ENCODE data around the gene APMAP. TPM values are rescaled to one million over a fixed set of nuclear protein-coding genes. Genes with fewer than 3 reads are reported as not detected.

APMAP gene
- total and polyA plus RNA-seq, 4 donors: 132 to 378 (median 234) TPM

- Histone ChIP-seq H3K27me3 (ENCODE audit: control insufficient read depth in 4 of 4, insufficient read depth in 4 of 4, low read length in 3 of 4) (no peaks in the 10 kb centered on the region), H3K36me3 (ENCODE audit: control insufficient read depth in 4 of 4, insufficient read depth in 3 of 4, low read depth in 1 of 4, low read length in 3 of 4) (no peaks in the 10 kb centered on the region), H3K9me3 (ENCODE audit: control insufficient read depth in 4 of 4, low read length in 3 of 4) (no peaks in the 10 kb centered on the region), H3K4me1 (ENCODE audit: control insufficient read depth in 4 of 4, insufficient read depth in 4 of 4, low read length in 3 of 4) (peaks cover 0 to 13% (median 5%) of the 10 kb centered on the region in 4 donors), H3K4me3 (ENCODE audit: low read depth in 1 of 3, low read length in 3 of 3) (no peak overlapping the region), H3K27ac (ENCODE audit: low read depth in 1 of 2, low read length in 2 of 2) (no peak overlapping the region), H3K9ac (ENCODE audit: low read depth in 1 of 2, low read length in 2 of 2) (no peak overlapping the region)
- WGBS: 89% methylated on average over 3 of the region's 3 CpGs
- TF ChIP-seq EGR1 (IDR thresholded peaks at IDR 0.05; ENCODE audit: low read depth in 2 of 2) (no peak), HNF4G (IDR thresholded peaks at IDR 0.05) (no peak), YY1 (IDR thresholded peaks at IDR 0.05) (no peak)
- DNase-seq (ENCODE audit: low spot score): no peak
Observed at GRCh38 chr20:24934716-24935115, 57.8 kb downstream of the APMAP start.

- no peaks in the 10 kb centered on the region for H3K9me3 ChIP-seq (ENCODE audit: control insufficient read depth in 4 of 4, low read length in 3 of 4)
- peaks cover 0 to 13% (median 6%) of the 10 kb centered on the region in 4 donors for H3K4me1 ChIP-seq (ENCODE audit: control insufficient read depth in 4 of 4, insufficient read depth in 4 of 4, low read length in 3 of 4)
- no peak overlapping the region for H3K9ac ChIP-seq (ENCODE audit: low read depth in 1 of 2, low read length in 2 of 2)
- TF ChIP-seq SP1 (IDR thresholded peaks at IDR 0.05) (no peak), ATF3 (IDR thresholded peaks at IDR 0.05) (no peak), REST (IDR thresholded peaks at IDR 0.05) (no peak), HNF4A (conservative IDR thresholded peaks at IDR 0.05) (peak; percentile 10 to 17)
- WGBS: 73% methylated on average over 9 of the region's 9 CpGs
- no peak overlapping the region for H3K27ac ChIP-seq (ENCODE audit: low read depth in 1 of 2, low read length in 2 of 2)
- H3K36me3 ChIP-seq (ENCODE audit: control insufficient read depth in 4 of 4, insufficient read depth in 3 of 4, low read depth in 1 of 4, low read length in 3 of 4): no peaks in the 10 kb centered on the region
- DNase-seq (ENCODE audit: low spot score): no peak
- no peak overlapping the region for H3K4me3 ChIP-seq (ENCODE audit: low read depth in 1 of 3, low read length in 3 of 3)
- H3K27me3 ChIP-seq (ENCODE audit: control insufficient read depth in 4 of 4, insufficient read depth in 4 of 4, low read length in 3 of 4): no peaks in the 10 kb centered on the region
Observed at GRCh38 chr20:24934101-24934661, 58.4 kb downstream of the APMAP start.

GRCh38 chr20:24933266-24933908 is 59.2 kb downstream of the APMAP start:
- H3K36me3 ChIP-seq (ENCODE audit: control insufficient read depth in 4 of 4, insufficient read depth in 3 of 4, low read depth in 1 of 4, low read length in 3 of 4): no peaks in the 10 kb centered on the region
- no peak overlapping the region for H3K27ac ChIP-seq (ENCODE audit: low read depth in 1 of 2, low read length in 2 of 2)
- H3K9ac ChIP-seq (ENCODE audit: low read depth in 1 of 2, low read length in 2 of 2): no peak overlapping the region
- H3K27me3 ChIP-seq (ENCODE audit: control insufficient read depth in 4 of 4, insufficient read depth in 4 of 4, low read length in 3 of 4): no peaks in the 10 kb centered on the region
- WGBS: 89% methylated on average over 7 of the region's 7 CpGs
- no peak for DNase-seq (ENCODE audit: low spot score)
- TF ChIP-seq NR2F2 (IDR thresholded peaks at IDR 0.05) (no peak), ZBTB33 (IDR thresholded peaks at IDR 0.05) (no peak), CTCF (IDR thresholded peaks at IDR 0.05; ENCODE audit: low read depth, low read length, missing input control) (no peak), REST (IDR thresholded peaks at IDR 0.05) (no peak), YY1 (IDR thresholded peaks at IDR 0.05) (no peak), HNF4A (conservative IDR thresholded peaks at IDR 0.05) (no peak), EGR1 (IDR thresholded peaks at IDR 0.05; ENCODE audit: low read depth in 2 of 2) (no peak), FOXA2 (IDR thresholded peaks at IDR 0.05) (no peak), TAF1 (conservative IDR thresholded peaks at IDR 0.05) (no peak)
- peaks cover 0 to 13% (median 6%) of the 10 kb centered on the region in 4 donors for H3K4me1 ChIP-seq (ENCODE audit: control insufficient read depth in 4 of 4, insufficient read depth in 4 of 4, low read length in 3 of 4)
- H3K4me3 ChIP-seq (ENCODE audit: low read depth in 1 of 3, low read length in 3 of 3): no peak overlapping the region
- no peaks in the 10 kb centered on the region for H3K9me3 ChIP-seq (ENCODE audit: control insufficient read depth in 4 of 4, low read length in 3 of 4)

Measured in liver (tissue), 9 donors.